H1 (cell line): ENCODE results near the gene VIPR2. TPM values are rescaled to one million over a fixed set of nuclear protein-coding genes. Genes with fewer than 3 reads are reported as not detected.
"Not testable (repeated sequence)": the region's sequence is repeated elsewhere in the genome, so short reads cannot be mapped to it uniquely, and the experiment has no call there.

Experiments
- CTCF ChIA-PET: fragments of 300-600 bp; sonication (Branson Sonifier 250); formaldehyde crosslinking; loops from one replicate; lab custom pipeline; 2021; ENCODE audit not compliant: partially characterized antibody; lab: Charles Lee
- POLR2A ChIA-PET: fragments of 300-600 bp; sonication (Branson Sonifier 250); formaldehyde crosslinking; loops from one replicate; lab custom pipeline; 2021; ENCODE audit warnings: inconsistent platforms; ENCODE audit not compliant: partially characterized antibody; lab: Charles Lee
- DNase-seq, 2 experiments: peaks; one replicate each; pipeline versions ENCODE4 v3.0.0 to v3.0.0-alpha.2; 2010 to 2022; ENCODE audit warnings: low spot score in 2 of 2, low read depth in 1 of 2, mixed read lengths in 1 of 2
- FAIRE-seq: peaks from 2 replicates; lab custom pipeline; 2011; peaks lifted over from hg19 to GRCh38; lab: Jason Lieb, UNC
- H2AFZ ChIP-seq: 2 replicates; pipeline ENCODE4 v1.8.1; 2012; ENCODE audit warnings: low read length, inconsistent platforms
- H2AK5ac ChIP-seq: 2 replicates; pipeline ENCODE4 v1.6.1; 2013; ENCODE audit warnings: low read depth, low read length
- H2BK120ac ChIP-seq: replicated peaks from 2 replicates; pipeline ENCODE3; 2013; ENCODE audit warnings: low read depth, low read length, inconsistent platforms
- H2BK12ac ChIP-seq: 2 replicates; pipeline ENCODE4 v1.6.1; 2013; ENCODE audit warnings: low read depth, low read length
- H2BK15ac ChIP-seq: 2 replicates; pipeline ENCODE4 v1.6.1; 2013; ENCODE audit warnings: low read length
- H2BK20ac ChIP-seq: 2 replicates; pipeline ENCODE4 v1.6.1; 2013; ENCODE audit warnings: low read length
- H2BK5ac ChIP-seq: 2 replicates; pipeline ENCODE4 v1.6.1; 2013; ENCODE audit warnings: low read depth, low read length
- H3K14ac ChIP-seq: 2 replicates; pipeline ENCODE4 v1.6.1; 2013; ENCODE audit warnings: inconsistent platforms; ENCODE audit not compliant: insufficient read length
- H3K18ac ChIP-seq: 2 replicates; pipeline ENCODE4 v1.6.1; 2013; ENCODE audit warnings: low read length; ENCODE audit errors: extremely low read depth
- H3K23ac ChIP-seq: 2 replicates; pipeline ENCODE4 v1.6.1; 2013; ENCODE audit warnings: inconsistent platforms; ENCODE audit not compliant: insufficient read length
- H3K23me2 ChIP-seq: 2 replicates; pipeline ENCODE4 v1.6.1; 2013; ENCODE audit warnings: low read depth, low read length
- H3K27ac ChIP-seq: 2 replicates; pipeline ENCODE4 v1.6.1; 2011; ENCODE audit warnings: low read depth, low read length, inconsistent platforms
- H3K27me3 ChIP-seq, 4 experiments: replicated peaks in 1 of 4; 1 replicate in 1 of 4; 2 replicates in 3 of 4; pipeline versions ENCODE4 v1.6.1 to v1.8.1; 2011 to 2013; ENCODE audit warnings: low read length in 3 of 4, mild to moderate bottlenecking in 3 of 4, inconsistent platforms in 2 of 4, mixed read lengths in 2 of 4, moderate library complexity in 1 of 4; ENCODE audit not compliant: control insufficient read depth in 3 of 4, insufficient read depth in 3 of 4; ENCODE audit errors: extremely low read depth in 1 of 4
- H3K36me3 ChIP-seq, 4 experiments: 2 replicates each; pipeline versions ENCODE4 v1.6.1 to v1.8.1; 2011 to 2013; ENCODE audit warnings: mild to moderate bottlenecking in 4 of 4, low read length in 3 of 4, moderate library complexity in 2 of 4, control low read depth in 1 of 4, inconsistent platforms in 1 of 4; ENCODE audit not compliant: insufficient read depth in 4 of 4, control insufficient read depth in 2 of 4
- H3K4ac ChIP-seq: replicated peaks from 2 replicates; pipeline ENCODE3; 2013; ENCODE audit warnings: low read length, low read depth, mixed read lengths, inconsistent platforms; ENCODE audit not compliant: insufficient read length
- H3K4me1 ChIP-seq, 4 experiments: replicated peaks in 1 of 4; 1 replicate in 1 of 4; 2 replicates in 3 of 4; pipeline versions ENCODE4 v1.6.1 to v1.8.1; 2011 to 2013; ENCODE audit warnings: low read length in 3 of 4, inconsistent platforms in 2 of 4, mixed read lengths in 1 of 4; ENCODE audit not compliant: insufficient read depth in 4 of 4, control insufficient read depth in 3 of 4
- H3K4me2 ChIP-seq, 2 experiments: 2 replicates each; pipeline versions ENCODE4 v1.6.1 to v1.8.1; 2011 to 2013; ENCODE audit warnings: low read depth in 2 of 2, low read length in 2 of 2, control low read depth in 1 of 2, inconsistent platforms in 1 of 2, mild to moderate bottlenecking in 1 of 2; ENCODE audit not compliant: insufficient read depth in 1 of 2
- H3K4me3 ChIP-seq, 4 experiments: fragments of 200-600, 300-600 bp in 1 of 4; sonication (generic), shearing (Covaris generic), sonication (Bioruptor Twin) in 1 of 4; 2 replicates each; pipeline versions ENCODE4 v1.5.1 to v1.8.1; 2011 to 2016; ENCODE audit warnings: low read length in 4 of 4, low read depth in 3 of 4, control low read depth in 2 of 4, inconsistent platforms in 2 of 4, mild to moderate bottlenecking in 2 of 4, mixed read lengths in 1 of 4, moderate library complexity in 1 of 4; ENCODE audit not compliant: insufficient read depth in 2 of 4; ENCODE audit errors: extremely low read depth in 1 of 4
- H3K56ac ChIP-seq: replicated peaks from 2 replicates; pipeline ENCODE3; 2013; ENCODE audit warnings: low read depth, mild to moderate bottlenecking, mixed read lengths, low read length, inconsistent platforms; ENCODE audit not compliant: insufficient read length
- H3K79me1 ChIP-seq: 2 replicates; pipeline ENCODE4 v1.6.1; 2013; ENCODE audit warnings: low read depth, low read length, control low read depth
- H3K79me2 ChIP-seq, 2 experiments: 2 replicates each; pipeline versions ENCODE4 v1.6.1 to v1.8.1; 2012 to 2013; ENCODE audit warnings: low read length in 2 of 2, mild to moderate bottlenecking in 2 of 2, inconsistent platforms in 1 of 2; ENCODE audit not compliant: insufficient read depth in 2 of 2, control insufficient read depth in 1 of 2
- H3K9ac ChIP-seq, 4 experiments: replicated peaks in 1 of 4; 1 replicate in 1 of 4; 2 replicates in 3 of 4; pipeline versions ENCODE4 v1.6.1 to v1.8.1; 2011 to 2013; ENCODE audit warnings: low read depth in 3 of 4, low read length in 3 of 4, control low read depth in 2 of 4, mild to moderate bottlenecking in 2 of 4, moderate library complexity in 2 of 4, inconsistent platforms in 1 of 4; ENCODE audit errors: extremely low read depth in 1 of 4
- H3K9me3 ChIP-seq, 2 experiments: 2 replicates each; pipeline versions ENCODE4 v1.6.1 to v1.8.1; 2012 to 2013; ENCODE audit warnings: mild to moderate bottlenecking in 2 of 2, moderate library complexity in 2 of 2, control low read depth in 1 of 2, inconsistent platforms in 1 of 2, low read depth in 1 of 2, low read length in 1 of 2, mixed read lengths in 1 of 2; ENCODE audit not compliant: insufficient read depth in 2 of 2
- H4K20me1 ChIP-seq, 2 experiments: replicated peaks in 1 of 2; 2 replicates each; pipeline versions ENCODE3 to v1.8.1; 2011 to 2013; ENCODE audit warnings: inconsistent platforms in 2 of 2, low read length in 2 of 2, mild to moderate bottlenecking in 1 of 2; ENCODE audit not compliant: insufficient read depth in 2 of 2, control insufficient read depth in 1 of 2
- H4K5ac ChIP-seq: 2 replicates; pipeline ENCODE4 v1.6.1; 2013; ENCODE audit warnings: low read length, low read depth, mixed read lengths, inconsistent platforms; ENCODE audit not compliant: insufficient read length
- H4K8ac ChIP-seq: 2 replicates; pipeline ENCODE4 v1.8.0; 2013; ENCODE audit warnings: mild to moderate bottlenecking, moderate library complexity, low read length, inconsistent platforms; ENCODE audit not compliant: insufficient read depth; ENCODE audit errors: extremely low read depth
- H4K91ac ChIP-seq: replicated peaks from 2 replicates; pipeline ENCODE3; 2013; ENCODE audit warnings: low read length, mixed read lengths, inconsistent platforms; ENCODE audit not compliant: insufficient read length
- CBX5 ChIP-seq: fragments of 300-800, 300-1000 bp; sonication (generic); IDR thresholded peaks from 2 replicates; pipeline ENCODE4 v1.7.1; 2016; ENCODE audit warnings: antibody characterized with exemption, low read length, low read depth
- RAD21 ChIP-seq, 2 experiments: IDR thresholded peaks in 1 of 2; conservative IDR thresholded peaks in 1 of 2; 2 replicates each; pipeline ENCODE4 v1.6.1; 2011; ENCODE audit warnings: low read depth in 2 of 2, low read length in 2 of 2, improper control_type of control experiment in 1 of 2, inconsistent platforms in 1 of 2, mild to moderate bottlenecking in 1 of 2, moderate library complexity in 1 of 2
- RNF2 ChIP-seq: fragments of 200-900, 300-1000 bp; sonication (generic); IDR thresholded peaks from 2 replicates; pipeline ENCODE4 v1.7.1; 2016; ENCODE audit warnings: borderline replicate concordance, low read depth, mild to moderate bottlenecking, antibody characterized with exemption, low read length; ENCODE audit not compliant: poor library complexity, severe bottlenecking; ENCODE audit errors: missing control alignments
- YY1 ChIP-seq: IDR thresholded peaks from 2 replicates; pipeline ENCODE4 v1.6.1; 2011; ENCODE audit warnings: low read depth, mild to moderate bottlenecking, low read length
- WGBS, 2 experiments: shearing (Covaris generic) in 1 of 2; methylation state at CpG; one replicate each; pipeline versions ENCODE4 v1.1.6 to v1.1.7; 2013 to 2015; ENCODE audit warnings: low lambda C conversion rate in 2 of 2, mixed read lengths in 2 of 2, inconsistent platforms in 1 of 2, low coverage in 1 of 2, missing lambda C conversion rate in 1 of 2; ENCODE audit not compliant: insufficient replicate concordance in 2 of 2, insufficient coverage in 1 of 2, insufficient read length in 1 of 2; ENCODE audit errors: extremely low coverage in 1 of 2, missing lambda C conversion rate in 1 of 2; 5-methylcytosine and 5-hydroxymethylcytosine counted together
- polyA plus RNA-seq, 7 experiments: library from polyadenylated mRNA; depleted of rRNA in 3 of 7; stranded (reverse) in 5 of 7; unstranded in 2 of 7; fragments of >200 nt in 5 of 7; fragments of 200-250 nt in 2 of 7; gene quantifications; 1 replicate in 5 of 7; 2 replicates in 1 of 7; 4 replicates in 1 of 7; pipeline versions ENCODE4 v1.2.1 to v1.2.3, GENCODE V29; 2011 to 2013; ENCODE audit warnings: missing spikeins in 2 of 7, mixed read lengths in 2 of 7
- total RNA-seq: library from RNA; stranded (reverse); fragmentation: NEBNext Ultra II Directional; extraction: Animal tissue kit (Norgen Biotek cat#: 25700); gene quantifications from 2 replicates; pipeline ENCODE4 v1.2.1, GENCODE V29; 2021

The VIPR2 gene
- total and polyA plus RNA-seq, 2 of the 8 experiments (the other 6 are each of a cell fraction or from before 2014, with no cell fraction given) = 2.4 to 6.3 TPM

DNA sequence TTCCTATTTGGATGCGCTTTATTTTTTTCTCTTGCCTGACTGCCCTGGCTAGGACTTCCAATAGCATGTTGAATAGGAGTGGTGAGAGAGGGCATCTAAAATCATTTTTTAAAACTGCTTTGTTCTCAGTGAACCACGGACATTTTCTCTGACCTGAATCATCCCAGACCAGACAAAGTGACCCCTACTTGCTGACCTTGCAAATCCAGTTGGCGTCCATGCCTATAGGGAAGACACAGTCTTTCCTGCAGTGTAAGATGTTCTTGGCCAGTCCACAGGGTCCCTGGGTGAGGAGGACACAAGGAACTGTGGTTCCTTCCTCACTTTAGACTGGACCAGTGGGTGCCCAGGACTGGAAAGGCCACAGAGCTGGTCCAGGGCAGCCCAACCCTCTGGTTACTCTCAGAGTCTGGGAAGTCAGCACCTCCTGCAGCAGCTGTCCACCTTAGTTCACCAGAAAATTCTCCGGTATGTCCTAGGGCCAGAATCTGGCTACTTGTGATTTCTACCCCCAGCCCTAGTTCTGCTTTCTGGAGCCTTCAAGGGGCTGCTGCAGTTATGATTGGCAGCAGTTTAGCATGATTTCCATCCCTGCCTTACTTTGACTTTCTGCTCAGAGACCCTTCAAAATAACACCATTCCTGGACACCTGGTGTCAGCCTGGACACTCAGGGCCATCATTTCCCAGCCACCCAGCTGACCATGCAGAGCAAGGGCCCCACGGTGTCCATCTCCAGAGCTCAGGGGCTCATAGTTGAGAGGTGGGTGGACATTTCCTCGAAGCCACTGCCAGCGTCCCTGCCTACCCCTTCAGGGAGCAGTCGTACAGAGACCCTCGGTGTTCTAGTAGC lies 19.3 kb downstream of the VIPR2 start (continued):
- TF ChIP-seq RNF2 = no peak
- TF ChIP-seq CBX5 = no peak
- TF ChIP-seq YY1 = no peak
- no peak for TF ChIP-seq RAD21 (IDR thresholded peaks at IDR 0.05 in 1 of 2, conservative IDR thresholded peaks at IDR 0.05 in 1 of 2; ENCODE audit: low read depth in 2 of 2, low read length in 2 of 2)

DNA sequence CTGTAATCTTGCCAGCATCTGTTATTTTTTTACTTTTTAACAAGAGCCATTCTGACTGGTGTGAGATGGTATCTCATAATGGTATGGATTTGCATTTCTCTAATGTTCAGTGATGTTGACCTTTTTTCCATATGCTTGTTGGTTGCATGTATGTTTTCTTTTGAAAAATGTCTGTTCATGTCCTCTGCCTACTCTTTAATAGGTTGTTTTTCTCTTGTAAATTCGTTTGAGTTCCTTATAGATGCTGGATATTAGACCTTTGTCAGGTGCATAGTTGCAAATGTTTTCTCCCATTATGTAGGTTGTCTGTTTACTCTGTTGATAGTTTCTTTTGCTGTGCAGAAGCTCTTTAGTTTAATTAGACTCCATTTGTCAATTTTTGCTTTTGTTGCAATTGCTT lies 20.9 kb downstream of the VIPR2 start:
- H2BK120ac ChIP-seq, H3K23ac ChIP-seq, H3K4me1 ChIP-seq, H2BK12ac ChIP-seq, H3K14ac ChIP-seq, H4K5ac ChIP-seq, H3K4ac ChIP-seq, H4K91ac ChIP-seq, H2BK15ac ChIP-seq, POLR2A ChIA-PET, H2BK5ac ChIP-seq, H3K23me2 ChIP-seq, H2AK5ac ChIP-seq, H2BK20ac ChIP-seq, H3K36me3 ChIP-seq, H4K8ac ChIP-seq, H3K27me3 ChIP-seq, H3K9me3 ChIP-seq, H3K18ac ChIP-seq, H3K79me1 ChIP-seq, H3K27ac ChIP-seq, FAIRE-seq, H4K20me1 ChIP-seq, H3K4me3 ChIP-seq, H3K4me2 ChIP-seq, H3K79me2 ChIP-seq, H3K9ac ChIP-seq, DNase-seq, H3K56ac ChIP-seq, H2AFZ ChIP-seq: not testable (repeated sequence)
- CTCF ChIA-PET = interaction anchor here (1.2 to 2.3 kb wide), 4 partner anchors 9 to 147 kb away, joined by 3 to 8 read pairs (median 4); no protein-coding TSS in a partner anchor
- WGBS, 2 experiments = 73% methylated on average over 1 of the region's 1 CpG; no CpG with 5 or more reads in 1 of the 2 experiments
